Measurements from ENCODE around the gene CCNG2. TPM values are rescaled to one million over a fixed set of nuclear protein-coding genes. Genes with fewer than 3 reads are reported as not detected.

Gene CCNG2
- total RNA-seq, 2 experiments from 2014 or later, result 26.9 TPM

DNA sequence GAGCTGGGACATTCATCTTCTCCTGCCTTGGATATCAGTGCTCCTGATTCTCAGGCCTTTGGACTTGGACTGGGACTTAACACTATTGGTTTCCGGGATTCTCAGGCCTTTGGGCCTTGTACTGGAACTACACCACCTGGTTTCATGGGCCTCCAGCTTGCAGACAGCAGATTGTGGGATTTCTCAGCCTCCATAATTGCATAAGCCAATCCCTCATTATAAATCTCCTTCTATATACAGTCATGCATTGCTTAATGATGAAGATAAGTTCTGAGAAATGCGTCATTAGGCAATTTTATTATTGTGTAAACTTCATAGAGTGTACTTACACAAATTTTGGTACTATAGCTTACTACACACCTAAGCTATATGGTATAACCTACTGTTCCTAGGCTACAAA, 8.9 kb upstream of the CCNG2 start:
- no peak overlapping the region for H3K27ac Mint-ChIP-seq
- no peaks in the 10 kb centered on the region for H3K9me3 Mint-ChIP-seq (ENCODE audit: insufficient read depth)
- H3K4me3 Mint-ChIP-seq, result no peak overlapping the region
- ATAC-seq (no peak), DNase-seq (no peak)
- ChIA-PET CTCF (interaction anchor here (0.8 to 2.8 kb wide), 3 partner anchors 9 to 56 kb away, joined by 3 to 10 read pairs (median 9); partner anchors contain the start of gene CCNG2), POLR2A (interaction anchor here (1.0 kb wide), 1 partner anchor 10 kb away, joined by 3 read pairs; no protein-coding TSS in a partner anchor)
- H3K4me1 Mint-ChIP-seq (ENCODE audit: low read depth), result peaks cover 26% of the 10 kb centered on the region
- H3K36me3 Mint-ChIP-seq (ENCODE audit: low read depth), result no peaks in the 10 kb centered on the region
- no peaks in the 10 kb centered on the region for H3K27me3 Mint-ChIP-seq (ENCODE audit: low read depth)

DNA sequence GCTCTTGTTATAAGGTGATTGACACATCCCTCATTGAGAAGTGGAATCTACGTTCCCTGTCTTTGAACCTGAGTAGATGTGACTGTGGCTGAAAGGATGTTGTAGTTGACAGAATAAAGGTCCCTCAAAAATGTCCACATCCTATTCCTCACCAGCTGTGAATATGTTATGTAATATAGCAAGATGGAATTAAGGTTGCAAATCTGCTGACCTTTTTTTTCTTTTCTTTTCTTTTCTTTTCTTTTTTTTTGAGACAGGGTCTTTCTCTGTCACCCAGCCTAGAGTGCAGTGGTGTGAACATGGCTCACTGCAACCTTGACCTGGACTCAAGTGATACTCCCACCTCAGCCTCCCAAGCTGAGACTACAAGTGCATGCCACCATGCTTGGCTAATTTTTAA, 7.2 kb upstream of the CCNG2 start:
- Mint-ChIP-seq H3K9me3 (ENCODE audit: insufficient read depth) (no peaks in the 10 kb centered on the region), H3K4me1 (ENCODE audit: low read depth) (peaks cover 40% of the 10 kb centered on the region), H3K27me3 (ENCODE audit: low read depth) (no peaks in the 10 kb centered on the region), H3K36me3 (ENCODE audit: low read depth) (no peaks in the 10 kb centered on the region), H3K4me3 (no peak overlapping the region), H3K27ac (no peak overlapping the region)
- DNase-seq, result no peak
- ChIA-PET CTCF (no interaction called here), POLR2A (no interaction called here)
- ATAC-seq, result no peak

- ChIA-PET CTCF (interaction anchor here (0.9 to 8.2 kb wide), 3 partner anchors 10 to 55 kb away, joined by 3 to 59 read pairs (median 39); no protein-coding TSS in a partner anchor), POLR2A (interaction anchor here (0.6 kb wide), 1 partner anchor 971 kb away, joined by 3 read pairs; no protein-coding TSS in a partner anchor)
- Mint-ChIP-seq H3K27ac (no peak overlapping the region), H3K4me3 (no peak overlapping the region), H3K9me3 (ENCODE audit: insufficient read depth) (no peaks in the 10 kb centered on the region), H3K4me1 (ENCODE audit: low read depth) (peaks cover 45% of the 10 kb centered on the region), H3K36me3 (ENCODE audit: low read depth) (no peaks in the 10 kb centered on the region), H3K27me3 (ENCODE audit: low read depth) (no peaks in the 10 kb centered on the region)
- ATAC-seq, result no peak
- DNase-seq, result no peak
These were observed 5.8 kb upstream of the CCNG2 start for GRCh38 chr4:77151241-77151640.

DNA sequence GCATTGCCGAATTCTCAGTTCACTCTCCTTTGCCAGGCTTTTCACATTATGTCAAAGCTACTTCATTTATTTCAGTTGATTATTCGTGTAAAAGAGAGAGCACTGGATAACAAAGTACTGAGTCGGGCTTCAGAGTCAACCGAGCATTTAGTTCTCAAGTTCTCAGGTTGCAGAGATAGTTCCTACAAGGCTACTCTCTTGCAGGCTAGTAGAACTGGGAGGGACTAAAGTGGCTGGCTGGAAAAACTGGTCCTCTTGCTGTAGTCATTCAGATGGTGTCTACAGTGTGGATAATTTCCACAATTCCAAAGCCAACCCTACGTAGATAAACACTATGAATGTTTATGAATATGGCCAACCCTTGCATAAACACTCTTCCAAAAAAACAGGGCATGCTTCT, 4.6 kb upstream of the CCNG2 start:
- Mint-ChIP-seq H3K27me3 (ENCODE audit: low read depth) (no peaks in the 10 kb centered on the region), H3K4me3 (no peak overlapping the region), H3K4me1 (ENCODE audit: low read depth) (peaks cover 39% of the 10 kb centered on the region), H3K36me3 (ENCODE audit: low read depth) (no peaks in the 10 kb centered on the region), H3K9me3 (ENCODE audit: insufficient read depth) (no peaks in the 10 kb centered on the region), H3K27ac (no peak overlapping the region)
- ATAC-seq (no peak), DNase-seq (no peak)
- ChIA-PET CTCF (interaction anchor here (0.9 to 8.2 kb wide), 3 partner anchors 9 to 56 kb away, joined by 3 to 59 read pairs (median 39); no protein-coding TSS in a partner anchor), POLR2A (interaction anchor here (0.6 to 7.6 kb wide), 2 partner anchors 30 to 77 kb away, joined by 3 to 73 read pairs; partner anchors contain the start of gene CCNI)

GRCh38 chr4:77153006-77153405, 4.0 kb upstream of the CCNG2 start:
- DNase-seq (no peak), ATAC-seq (no peak)
- Mint-ChIP-seq H3K9me3 (ENCODE audit: insufficient read depth) (no peaks in the 10 kb centered on the region), H3K27ac (no peak overlapping the region), H3K4me1 (ENCODE audit: low read depth) (peaks cover 39% of the 10 kb centered on the region), H3K27me3 (ENCODE audit: low read depth) (no peaks in the 10 kb centered on the region), H3K36me3 (ENCODE audit: low read depth) (no peaks in the 10 kb centered on the region), H3K4me3 (no peak overlapping the region)
- POLR2A ChIA-PET, result interaction anchor here (0.6 to 7.6 kb wide), 2 partner anchors 31 to 78 kb away, joined by 3 to 73 read pairs; partner anchors contain the start of gene CCNI
- CTCF ChIA-PET, result interaction anchor here (1.6 to 8.2 kb wide), 3 partner anchors 50 to 79 kb away, joined by 6 to 59 read pairs (median 39); no protein-coding TSS in a partner anchor

DNA sequence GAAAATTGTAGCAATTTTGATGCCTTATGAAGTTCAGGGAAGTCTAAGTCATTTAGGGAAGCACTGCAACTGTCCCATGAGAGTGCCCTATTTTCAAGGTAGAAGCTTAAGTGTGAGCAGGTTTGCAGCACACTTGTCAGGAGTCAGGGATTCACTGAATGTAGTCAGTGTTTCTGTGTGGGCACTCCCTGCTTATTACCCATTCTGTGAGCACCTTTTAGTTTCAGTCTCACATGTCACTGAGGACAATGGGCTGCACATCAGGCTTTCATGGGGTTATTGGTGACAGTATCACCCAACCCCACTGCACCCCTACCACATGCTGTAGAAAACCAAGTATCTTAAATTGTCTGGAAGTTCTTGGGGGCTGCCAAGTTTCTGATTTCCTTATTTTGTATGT, 2.9 kb upstream of the CCNG2 start:
- no peaks in the 10 kb centered on the region for H3K27me3 Mint-ChIP-seq (ENCODE audit: low read depth)
- no peak overlapping the region for H3K27ac Mint-ChIP-seq
- H3K4me3 Mint-ChIP-seq, result no peak overlapping the region
- no peak for DNase-seq
- H3K4me1 Mint-ChIP-seq (ENCODE audit: low read depth), result peaks cover 47% of the 10 kb centered on the region
- CTCF ChIA-PET, result interaction anchor here (1.5 to 8.2 kb wide), 7 partner anchors 40 to 102 kb away, joined by 3 to 59 read pairs (median 7); no protein-coding TSS in a partner anchor
- ATAC-seq, result no peak
- POLR2A ChIA-PET, result interaction anchor here (1.3 to 7.6 kb wide), 2 partner anchors 40 to 79 kb away, joined by 3 to 73 read pairs; partner anchors contain the start of gene CCNI
- peaks cover 4% of the 10 kb centered on the region for H3K36me3 Mint-ChIP-seq (ENCODE audit: low read depth)
- H3K9me3 Mint-ChIP-seq (ENCODE audit: insufficient read depth), result no peaks in the 10 kb centered on the region

- Mint-ChIP-seq H3K27me3 (ENCODE audit: low read depth) (no peaks in the 10 kb centered on the region), H3K4me3 (no peak overlapping the region), H3K27ac (peak overlapping the region; percentile 16), H3K36me3 (ENCODE audit: low read depth) (peaks cover 10% of the 10 kb centered on the region), H3K4me1 (ENCODE audit: low read depth) (peaks cover 54% of the 10 kb centered on the region), H3K9me3 (ENCODE audit: insufficient read depth) (no peaks in the 10 kb centered on the region)
- ChIA-PET POLR2A (interaction anchor here (1.0 to 7.6 kb wide), 4 partner anchors 10 to 79 kb away, joined by 3 to 73 read pairs (median 15); partner anchors contain the start of gene CCNI), CTCF (interaction anchor here (0.7 to 8.2 kb wide), 12 partner anchors 9 to 102 kb away, joined by 3 to 59 read pairs (median 6); partner anchors contain the start of gene CCNI)
- ATAC-seq (no peak), DNase-seq (no peak)
These were observed 2.1 kb upstream of the CCNG2 start for GRCh38 chr4:77154761-77155499.

- Mint-ChIP-seq H3K27me3 (ENCODE audit: low read depth) (no peaks in the 10 kb centered on the region), H3K4me1 (ENCODE audit: low read depth) (peaks cover 56% of the 10 kb centered on the region), H3K27ac (peak overlapping the region; percentile 93), H3K9me3 (ENCODE audit: insufficient read depth) (no peaks in the 10 kb centered on the region), H3K4me3 (peak overlapping the region; percentile 84), H3K36me3 (ENCODE audit: low read depth) (peaks cover 16% of the 10 kb centered on the region)
- ChIA-PET POLR2A (interaction anchor here (0.6 to 7.6 kb wide), 7 partner anchors 11 to 344 kb away, joined by 3 to 73 read pairs (median 3); partner anchors contain the start of gene CCNI), CTCF (interaction anchor here (0.9 to 8.2 kb wide), 10 partner anchors 9 to 103 kb away, joined by 3 to 59 read pairs (median 6); partner anchors contain the start of gene CCNI)
- no peak for ATAC-seq
- DNase-seq, result no peak
These were observed 1.2 kb upstream of the CCNG2 start for GRCh38 chr4:77155631-77156452.

- CTCF ChIA-PET, result interaction anchor here (1.0 to 8.2 kb wide), 5 partner anchors 9 to 104 kb away, joined by 3 to 59 read pairs (median 12); no protein-coding TSS in a partner anchor
- peak; percentile 98 for DNase-seq
- Mint-ChIP-seq H3K4me3 (peak overlapping the region; percentile 84), H3K27ac (peak overlapping the region; percentile 93), H3K4me1 (ENCODE audit: low read depth) (peaks cover 56% of the 10 kb centered on the region), H3K9me3 (ENCODE audit: insufficient read depth) (no peaks in the 10 kb centered on the region), H3K27me3 (ENCODE audit: low read depth) (no peaks in the 10 kb centered on the region), H3K36me3 (ENCODE audit: low read depth) (peaks cover 17% of the 10 kb centered on the region)
- peak; percentile 97 for ATAC-seq
- POLR2A ChIA-PET, result interaction anchor here (0.7 to 7.6 kb wide), 7 partner anchors 12 to 165 kb away, joined by 3 to 73 read pairs (median 8); partner anchors contain the start of gene CCNI
These were observed 485 bp upstream of the CCNG2 start for GRCh38 chr4:77156533-77156911.

- H3K4me3 Mint-ChIP-seq, result peak overlapping the region; percentile 84
- H3K9me3 Mint-ChIP-seq (ENCODE audit: insufficient read depth), result no peaks in the 10 kb centered on the region
- H3K4me1 Mint-ChIP-seq (ENCODE audit: low read depth), result peaks cover 58% of the 10 kb centered on the region
- peak; percentile 34 for ATAC-seq
- H3K27ac Mint-ChIP-seq, result peak overlapping the region; percentile 72
- H3K36me3 Mint-ChIP-seq (ENCODE audit: low read depth), result peaks cover 31% of the 10 kb centered on the region
- CTCF ChIA-PET, result interaction anchor here (0.6 to 8.2 kb wide), 4 partner anchors 45 to 105 kb away, joined by 3 to 59 read pairs (median 6); no protein-coding TSS in a partner anchor
- peak; percentile 84 for DNase-seq
- POLR2A ChIA-PET, result interaction anchor here (0.6 to 7.6 kb wide), 13 partner anchors 10 to 211 kb away, joined by 3 to 73 read pairs (median 4); partner anchors contain the start of gene CCNI
- no peaks in the 10 kb centered on the region for H3K27me3 Mint-ChIP-seq (ENCODE audit: low read depth)
These were observed 966 bp downstream of the CCNG2 start for GRCh38 chr4:77157859-77158486.

Measured in activated CD8-positive, alpha-beta T cell treated with anti-CD3 and anti-CD28 coated beads, Interleukin-2, amount 10 ng/mL, durations not matched to agents 7 days and 5 days (primary cell).